ENCODE results near the gene DNTTIP2. TPM values are rescaled to one million over a fixed set of nuclear protein-coding genes. Genes with fewer than 3 reads are reported as not detected.

Gene DNTTIP2
- total and polyA plus RNA-seq, 9 of the 15 experiments (the other 6 are each of a cell fraction or from before 2014, with no cell fraction given), result 50.4 to 138 (median 97.0) TPM

- TF ChIP-seq POLR2G (IDR thresholded peaks at IDR 0.05; ENCODE audit: low read depth, low read length), result peak; percentile 76
- peak; percentile 56; the same call in 1 of the 2 replicates for TF ChIP-seq TAF7 (tag; IDR thresholded peaks at IDR 0.05)
- TF ChIP-seq NR3C1 (CRISPR knock-in tag; IDR thresholded peaks at IDR 0.05), result no peak
- peak; percentile 46; the same call in 1 of the 2 replicates for TF ChIP-seq JUND (IDR thresholded peaks at IDR 0.05; ENCODE audit: borderline replicate concordance, low read depth, low read length)
- TF ChIP-seq JUND (tag; IDR thresholded peaks at IDR 0.05; ENCODE audit: borderline replicate concordance, low read depth, low read length), result peak; percentile 48; the same call in 1 of the 3 replicates
- TF ChIP-seq MAZ (CRISPR knock-in tag; conservative IDR thresholded peaks at IDR 0.05 in 1 of 2, IDR thresholded peaks at IDR 0.05 in 1 of 2), result no peak; a peak in 2 of 4 replicates
- no peak for TF ChIP-seq CHCHD3 (CRISPR knock-in tag; IDR thresholded peaks at IDR 0.05)
- TF ChIP-seq ATF7 (IDR thresholded peaks at IDR 0.05), result peak; percentile 36; the same call in 1 of the 2 replicates
- peak; percentile 56; the same call in 1 of the 2 replicates for TF ChIP-seq DPF2 (IDR thresholded peaks at IDR 0.05)
- TF ChIP-seq KLF6 (CRISPR knock-in tag; IDR thresholded peaks at IDR 0.05; ENCODE audit: borderline replicate concordance), result no peak
- TF ChIP-seq CTBP1 (IDR thresholded peaks at IDR 0.05; ENCODE audit: borderline replicate concordance), result no peak
- TF ChIP-seq TBP (optimal IDR thresholded peaks at IDR 0.05; ENCODE audit: low read depth, low read length), result peak; percentile 41
- TF ChIP-seq ELF4 (CRISPR knock-in tag; IDR thresholded peaks at IDR 0.05), result no peak
- TF ChIP-seq SNAPC5 (CRISPR knock-in tag; IDR thresholded peaks at IDR 0.05), result no peak
- TF ChIP-seq SUPT5H (IDR thresholded peaks at IDR 0.05), result peak; percentile 44; the same call in 1 of the 2 replicates
- TF ChIP-seq ZZZ3 (IDR thresholded peaks at IDR 0.05), result no peak
- TF ChIP-seq GTF2B (IDR thresholded peaks at IDR 0.05; ENCODE audit: extremely low read depth, insufficient read length), result peak; percentile 36
- peak in 1 of 2 experiments; percentile 31; a peak in 1 of 4 replicates for TF ChIP-seq NRF1 (conservative IDR thresholded peaks at IDR 0.05 in 1 of 2, IDR thresholded peaks at IDR 0.05 in 1 of 2)
- peak; percentile 91 for TF ChIP-seq EGR1 (conservative IDR thresholded peaks at IDR 0.05)
- TF ChIP-seq SAFB (IDR thresholded peaks at IDR 0.05; ENCODE audit: borderline replicate concordance, low read depth, low read length), result peak; percentile 45; the same call in 1 of the 2 replicates
- TF ChIP-seq RCOR1 (IDR thresholded peaks at IDR 0.05; ENCODE audit: borderline replicate concordance in 1 of 2, low read depth in 2 of 2, low read length in 2 of 2), result peak in 1 of 2 experiments; percentile 76; a peak in 2 of 4 replicates
- TF ChIP-seq SREBF2 (CRISPR knock-in tag; IDR thresholded peaks at IDR 0.05), result 0 out of 2 replicates have a peak, but pooled peaks have one; percentile 45
- TF ChIP-seq SAP30 (IDR thresholded peaks at IDR 0.05; ENCODE audit: borderline replicate concordance, insufficient read depth, low read depth, low read length, poor library complexity, severe bottlenecking), result peak; percentile 52
- TF ChIP-seq ZNF165 (CRISPR knock-in tag; IDR thresholded peaks at IDR 0.05; ENCODE audit: borderline replicate concordance), result no peak
Observed at GRCh38 chr1:93847811-93848288, 31.2 kb downstream of the DNTTIP2 start (continued).

Measured in K562 (cell line).